ENCODE data around the gene DDIT4.

DNA sequence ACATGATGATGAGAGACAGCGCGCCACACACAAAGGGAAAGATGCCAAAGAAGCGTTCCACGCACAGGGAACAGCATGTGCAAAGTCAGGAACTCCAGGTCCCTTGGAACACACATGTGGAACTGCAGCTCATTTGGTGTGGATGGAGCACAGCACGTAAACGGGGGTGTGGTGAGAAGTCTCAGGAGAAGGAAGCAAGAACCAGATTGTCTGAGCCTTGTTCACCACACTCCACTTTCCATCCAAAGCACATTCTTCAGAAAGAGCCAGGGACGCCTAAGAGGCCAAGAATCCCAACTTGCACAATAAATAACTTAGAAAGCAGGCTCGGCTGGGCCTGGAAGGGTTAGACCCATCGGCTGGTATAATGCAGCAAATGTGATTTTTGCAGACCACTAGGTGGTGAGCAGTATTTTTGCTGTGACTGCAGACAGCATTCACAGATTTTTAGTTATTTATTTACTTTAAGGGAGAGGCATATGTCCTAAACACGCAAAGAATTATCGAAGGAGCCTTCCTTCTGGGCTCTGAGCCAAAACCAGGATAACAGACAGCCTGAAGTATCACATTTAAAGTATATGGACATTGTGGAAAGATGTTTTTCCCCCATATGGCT, 29.8 kb upstream of the DDIT4 start:
- TF ChIP-seq, protein P1, sequence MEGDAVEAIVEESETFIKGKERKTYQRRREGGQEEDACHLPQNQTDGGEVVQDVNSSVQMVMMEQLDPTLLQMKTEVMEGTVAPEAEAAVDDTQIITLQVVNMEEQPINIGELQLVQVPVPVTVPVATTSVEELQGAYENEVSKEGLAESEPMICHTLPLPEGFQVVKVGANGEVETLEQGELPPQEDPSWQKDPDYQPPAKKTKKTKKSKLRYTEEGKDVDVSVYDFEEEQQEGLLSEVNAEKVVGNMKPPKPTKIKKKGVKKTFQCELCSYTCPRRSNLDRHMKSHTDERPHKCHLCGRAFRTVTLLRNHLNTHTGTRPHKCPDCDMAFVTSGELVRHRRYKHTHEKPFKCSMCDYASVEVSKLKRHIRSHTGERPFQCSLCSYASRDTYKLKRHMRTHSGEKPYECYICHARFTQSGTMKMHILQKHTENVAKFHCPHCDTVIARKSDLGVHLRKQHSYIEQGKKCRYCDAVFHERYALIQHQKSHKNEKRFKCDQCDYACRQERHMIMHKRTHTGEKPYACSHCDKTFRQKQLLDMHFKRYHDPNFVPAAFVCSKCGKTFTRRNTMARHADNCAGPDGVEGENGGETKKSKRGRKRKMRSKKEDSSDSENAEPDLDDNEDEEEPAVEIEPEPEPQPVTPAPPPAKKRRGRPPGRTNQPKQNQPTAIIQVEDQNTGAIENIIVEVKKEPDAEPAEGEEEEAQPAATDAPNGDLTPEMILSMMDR (IDR thresholded peaks at IDR 0.05; ENCODE audit: insufficient read depth, low read length) = no peak
- TF ChIP-seq POLR2AphosphoS5 (IDR thresholded peaks at IDR 0.05; ENCODE audit: low read depth) = no peak
- no peak for TF ChIP-seq GABPA (IDR thresholded peaks at IDR 0.05; ENCODE audit: low read depth)
- TF ChIP-seq, protein P2, sequence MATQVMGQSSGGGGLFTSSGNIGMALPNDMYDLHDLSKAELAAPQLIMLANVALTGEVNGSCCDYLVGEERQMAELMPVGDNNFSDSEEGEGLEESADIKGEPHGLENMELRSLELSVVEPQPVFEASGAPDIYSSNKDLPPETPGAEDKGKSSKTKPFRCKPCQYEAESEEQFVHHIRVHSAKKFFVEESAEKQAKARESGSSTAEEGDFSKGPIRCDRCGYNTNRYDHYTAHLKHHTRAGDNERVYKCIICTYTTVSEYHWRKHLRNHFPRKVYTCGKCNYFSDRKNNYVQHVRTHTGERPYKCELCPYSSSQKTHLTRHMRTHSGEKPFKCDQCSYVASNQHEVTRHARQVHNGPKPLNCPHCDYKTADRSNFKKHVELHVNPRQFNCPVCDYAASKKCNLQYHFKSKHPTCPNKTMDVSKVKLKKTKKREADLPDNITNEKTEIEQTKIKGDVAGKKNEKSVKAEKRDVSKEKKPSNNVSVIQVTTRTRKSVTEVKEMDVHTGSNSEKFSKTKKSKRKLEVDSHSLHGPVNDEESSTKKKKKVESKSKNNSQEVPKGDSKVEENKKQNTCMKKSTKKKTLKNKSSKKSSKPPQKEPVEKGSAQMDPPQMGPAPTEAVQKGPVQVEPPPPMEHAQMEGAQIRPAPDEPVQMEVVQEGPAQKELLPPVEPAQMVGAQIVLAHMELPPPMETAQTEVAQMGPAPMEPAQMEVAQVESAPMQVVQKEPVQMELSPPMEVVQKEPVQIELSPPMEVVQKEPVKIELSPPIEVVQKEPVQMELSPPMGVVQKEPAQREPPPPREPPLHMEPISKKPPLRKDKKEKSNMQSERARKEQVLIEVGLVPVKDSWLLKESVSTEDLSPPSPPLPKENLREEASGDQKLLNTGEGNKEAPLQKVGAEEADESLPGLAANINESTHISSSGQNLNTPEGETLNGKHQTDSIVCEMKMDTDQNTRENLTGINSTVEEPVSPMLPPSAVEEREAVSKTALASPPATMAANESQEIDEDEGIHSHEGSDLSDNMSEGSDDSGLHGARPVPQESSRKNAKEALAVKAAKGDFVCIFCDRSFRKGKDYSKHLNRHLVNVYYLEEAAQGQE (IDR thresholded peaks at IDR 0.05; ENCODE audit: insufficient replicate concordance, low read depth) = no peak

Measured in HL-60 (cell line).